Stimulated activated memory B cell treated with anti-CD40 and anti-IgM and Interleukin-4, amounts not matched to agents 10 μg/mL and 1 μg/mL and 100 μg/mL, for 72 hours (primary cell): ENCODE results near the gene TMEM134.
A peak's percentile ranks its signal among the peaks of the same experiment; 100 is the strongest.

Experiments used
- ATAC-seq: fragments of 150-1000 bp; cut with Tn5 transposase; 2 replicates; pipeline ENCODE4 v1.10.0; 2021
- H3K27ac Mint-ChIP-seq: one replicate; pipeline ENCODE4 v1.8.0; 2022; ENCODE audit warnings: mild to moderate bottlenecking, mixed read lengths
- H3K27me3 Mint-ChIP-seq: one replicate; pipeline ENCODE4 v1.8.0; 2022; ENCODE audit warnings: mixed read lengths
- H3K36me3 Mint-ChIP-seq: one replicate; pipeline ENCODE4 v1.8.0; 2022; ENCODE audit warnings: mixed read lengths
- H3K4me1 Mint-ChIP-seq: one replicate; pipeline ENCODE4 v1.8.0; 2022; ENCODE audit warnings: mixed read lengths
- H3K4me3 Mint-ChIP-seq: one replicate; pipeline ENCODE4 v1.8.0; 2022; ENCODE audit warnings: mild to moderate bottlenecking, moderate library complexity, mixed read lengths
- H3K9me3 Mint-ChIP-seq: one replicate; pipeline ENCODE4 v1.8.0; 2022; ENCODE audit warnings: mixed read lengths

TMEM134 gene

GRCh38 chr11:67504005-67504949, 35.2 kb upstream of the TMEM134 start:
- Mint-ChIP-seq H3K9me3 (no peaks in the 10 kb centered on the region), H3K27ac (peak overlapping the region; percentile 96), H3K27me3 (no peaks in the 10 kb centered on the region), H3K36me3 (peaks cover 23% of the 10 kb centered on the region), H3K4me3 (peak overlapping the region; percentile 88), H3K4me1 (peaks cover 62% of the 10 kb centered on the region)
- ATAC-seq = no peak

- no peak for ATAC-seq
- Mint-ChIP-seq H3K9me3 (no peaks in the 10 kb centered on the region), H3K27ac (peak overlapping the region; percentile 19), H3K27me3 (no peaks in the 10 kb centered on the region), H3K36me3 (peaks cover 32% of the 10 kb centered on the region), H3K4me1 (peaks cover 56% of the 10 kb centered on the region), H3K4me3 (peak overlapping the region; percentile 66)
Measured at GRCh38 chr11:67503119-67504004, 34.3 kb upstream of the TMEM134 start.

- Mint-ChIP-seq H3K4me1 (peaks cover 53% of the 10 kb centered on the region), H3K9me3 (no peaks in the 10 kb centered on the region), H3K36me3 (peaks cover 41% of the 10 kb centered on the region), H3K4me3 (peak overlapping the region; percentile 66), H3K27me3 (no peaks in the 10 kb centered on the region), H3K27ac (no peak overlapping the region)
- ATAC-seq = no peak
Measured at GRCh38 chr11:67502328-67502979, 33.4 kb upstream of the TMEM134 start.

- Mint-ChIP-seq H3K36me3 (peaks cover 47% of the 10 kb centered on the region), H3K27ac (no peak overlapping the region), H3K27me3 (no peaks in the 10 kb centered on the region), H3K4me3 (no peak overlapping the region), H3K9me3 (no peaks in the 10 kb centered on the region), H3K4me1 (peaks cover 51% of the 10 kb centered on the region)
- ATAC-seq = no peak
Measured at GRCh38 chr11:67501854-67502253, 32.8 kb upstream of the TMEM134 start.

- Mint-ChIP-seq H3K9me3 (no peaks in the 10 kb centered on the region), H3K4me1 (peaks cover 44% of the 10 kb centered on the region), H3K27ac (peak overlapping the region; percentile 9), H3K4me3 (no peak overlapping the region), H3K36me3 (peaks cover 53% of the 10 kb centered on the region), H3K27me3 (no peaks in the 10 kb centered on the region)
- ATAC-seq = no peak
Measured at GRCh38 chr11:67500831-67501715, 32.0 kb upstream of the TMEM134 start.

GRCh38 chr11:67500484-67500821, 31.4 kb upstream of the TMEM134 start:
- H3K36me3 Mint-ChIP-seq = peaks cover 59% of the 10 kb centered on the region
- H3K4me3 Mint-ChIP-seq = no peak overlapping the region
- no peaks in the 10 kb centered on the region for H3K27me3 Mint-ChIP-seq
- H3K27ac Mint-ChIP-seq = peak overlapping the region; percentile 9
- peaks cover 38% of the 10 kb centered on the region for H3K4me1 Mint-ChIP-seq
- no peaks in the 10 kb centered on the region for H3K9me3 Mint-ChIP-seq
- ATAC-seq = no peak

GRCh38 chr11:67499808-67500483, 30.9 kb upstream of the TMEM134 start:
- ATAC-seq = no peak
- no peak overlapping the region for H3K27ac Mint-ChIP-seq

GRCh38 chr11:67498544-67498972, 29.5 kb upstream of the TMEM134 start:
- peaks cover 32% of the 10 kb centered on the region for H3K4me1 Mint-ChIP-seq
- no peak for ATAC-seq
- H3K27ac Mint-ChIP-seq = no peak overlapping the region
- no peak overlapping the region for H3K4me3 Mint-ChIP-seq
- no peaks in the 10 kb centered on the region for H3K27me3 Mint-ChIP-seq
- no peaks in the 10 kb centered on the region for H3K9me3 Mint-ChIP-seq
- H3K36me3 Mint-ChIP-seq = peaks cover 69% of the 10 kb centered on the region

More at GRCh38 chr11:67499808-67500483, 30.9 kb upstream of the TMEM134 start:
- Mint-ChIP-seq H3K4me3 (no peak overlapping the region), H3K27me3 (no peaks in the 10 kb centered on the region), H3K36me3 (peaks cover 59% of the 10 kb centered on the region), H3K9me3 (no peaks in the 10 kb centered on the region), H3K4me1 (peaks cover 36% of the 10 kb centered on the region)

- no peak overlapping the region for H3K4me3 Mint-ChIP-seq
- H3K36me3 Mint-ChIP-seq = peaks cover 75% of the 10 kb centered on the region
- H3K4me1 Mint-ChIP-seq = peaks cover 28% of the 10 kb centered on the region
- H3K27me3 Mint-ChIP-seq = no peaks in the 10 kb centered on the region
- H3K27ac Mint-ChIP-seq = no peak overlapping the region
- no peak for ATAC-seq
- H3K9me3 Mint-ChIP-seq = no peaks in the 10 kb centered on the region
Measured at GRCh38 chr11:67497656-67498291, 28.7 kb upstream of the TMEM134 start.

- no peak for ATAC-seq
- Mint-ChIP-seq H3K9me3 (no peaks in the 10 kb centered on the region), H3K4me3 (no peak overlapping the region), H3K27ac (peak overlapping the region; percentile 10), H3K27me3 (no peaks in the 10 kb centered on the region), H3K36me3 (peaks cover 72% of the 10 kb centered on the region), H3K4me1 (peaks cover 22% of the 10 kb centered on the region)
Measured at GRCh38 chr11:67496113-67496512, 27.1 kb upstream of the TMEM134 start.

GRCh38 chr11:67495234-67496005, 26.4 kb upstream of the TMEM134 start:
- Mint-ChIP-seq H3K27ac (peak overlapping the region; percentile 10), H3K4me3 (no peak overlapping the region), H3K36me3 (peaks cover 72% of the 10 kb centered on the region), H3K4me1 (peaks cover 22% of the 10 kb centered on the region), H3K27me3 (no peaks in the 10 kb centered on the region), H3K9me3 (no peaks in the 10 kb centered on the region)
- no peak for ATAC-seq

GRCh38 chr11:67494371-67495233, 25.6 kb upstream of the TMEM134 start:
- no peak overlapping the region for H3K27ac Mint-ChIP-seq
- H3K4me1 Mint-ChIP-seq = peaks cover 27% of the 10 kb centered on the region
- peaks cover 75% of the 10 kb centered on the region for H3K36me3 Mint-ChIP-seq
- H3K9me3 Mint-ChIP-seq = no peaks in the 10 kb centered on the region
- ATAC-seq = peak; percentile 49
- H3K27me3 Mint-ChIP-seq = no peaks in the 10 kb centered on the region
- no peak overlapping the region for H3K4me3 Mint-ChIP-seq
